KOPT-K1 (cell line): ENCODE measurements around the gene STIM1.
A peak's percentile ranks its signal among the peaks of the same experiment; 100 is the strongest.

Source experiments
- H3K27ac ChIP-seq: fragments of 200-600 bp; sonication (generic); 2 replicates; pipeline ENCODE4 v1.5.1; 2016; ENCODE audit warnings: antibody characterized with exemption, mild to moderate bottlenecking, low read depth, low read length; ENCODE audit not compliant: poor library complexity, severe bottlenecking
- H3K36me3 ChIP-seq: fragments of 200-600 bp; sonication (generic); 2 replicates; pipeline ENCODE4 v1.5.1; 2017; ENCODE audit warnings: antibody characterized with exemption, mild to moderate bottlenecking, low read length, moderate library complexity; ENCODE audit not compliant: insufficient read depth
- H3K9me3 ChIP-seq: fragments of 200-600 bp; sonication (generic); 2 replicates; pipeline ENCODE4 v1.5.1; 2017; ENCODE audit warnings: antibody characterized with exemption, low read length, mild to moderate bottlenecking; ENCODE audit not compliant: insufficient read depth, poor library complexity, severe bottlenecking

The STIM1 gene

GRCh38 chr11:3925513-3925912 is 70.0 kb downstream of the STIM1 start:
- Histone ChIP-seq H3K36me3 (peaks cover 7% of the 10 kb centered on the region; the same call in 1 of the 2 replicates), H3K27ac (no peak overlapping the region), H3K9me3 (peaks cover 10% of the 10 kb centered on the region)

GRCh38 chr11:3926458-3927095 is 71.1 kb downstream of the STIM1 start:
- Histone ChIP-seq H3K36me3 (peaks cover 7% of the 10 kb centered on the region; the same call in 1 of the 2 replicates), H3K27ac (no peak overlapping the region), H3K9me3 (peaks cover 10% of the 10 kb centered on the region)

- peak overlapping the region; percentile 13 for H3K27ac ChIP-seq
- peaks cover 7% of the 10 kb centered on the region; the same call in 1 of the 2 replicates for H3K36me3 ChIP-seq
- H3K9me3 ChIP-seq: peaks cover 4% of the 10 kb centered on the region
These were observed 71.8 kb downstream of the STIM1 start for GRCh38 chr11:3927129-3927796.

GRCh38 chr11:3929232-3929631 is 73.8 kb downstream of the STIM1 start:
- Histone ChIP-seq H3K36me3 (peaks cover 7% of the 10 kb centered on the region; the same call in 1 of the 2 replicates), H3K9me3 (no peaks in the 10 kb centered on the region), H3K27ac (no peak overlapping the region)

GRCh38 chr11:3929649-3930048 is 74.2 kb downstream of the STIM1 start:
- Histone ChIP-seq H3K27ac (no peak overlapping the region), H3K36me3 (peaks cover 7% of the 10 kb centered on the region; the same call in 1 of the 2 replicates), H3K9me3 (no peaks in the 10 kb centered on the region)

- Histone ChIP-seq H3K27ac (no peak overlapping the region), H3K9me3 (no peaks in the 10 kb centered on the region), H3K36me3 (peaks cover 14% of the 10 kb centered on the region; the same call in 1 of the 2 replicates)
These were observed 77.2 kb downstream of the STIM1 start for GRCh38 chr11:3932698-3933097.

- Histone ChIP-seq H3K9me3 (no peaks in the 10 kb centered on the region), H3K27ac (no peak overlapping the region), H3K36me3 (peaks cover 14% of the 10 kb centered on the region; the same call in 1 of the 2 replicates)
These were observed 77.7 kb downstream of the STIM1 start for GRCh38 chr11:3933165-3933628.

- Histone ChIP-seq H3K36me3 (peaks cover 8% of the 10 kb centered on the region; the same call in 1 of the 2 replicates), H3K27ac (peak overlapping the region; percentile 19), H3K9me3 (no peaks in the 10 kb centered on the region)
These were observed 79.2 kb downstream of the STIM1 start for GRCh38 chr11:3934658-3935057.

GRCh38 chr11:3936517-3936916 is 81.1 kb downstream of the STIM1 start:
- no peak overlapping the region for H3K27ac ChIP-seq
- 0 out of 2 replicates have a peak, but pooled peaks cover 8% of the 10 kb centered on the region for H3K36me3 ChIP-seq
- H3K9me3 ChIP-seq: no peaks in the 10 kb centered on the region

GRCh38 chr11:3939211-3939610 is 83.7 kb downstream of the STIM1 start:
- H3K27ac ChIP-seq: no peak overlapping the region
- H3K9me3 ChIP-seq: no peaks in the 10 kb centered on the region

GRCh38 chr11:3939651-3940190 is 84.3 kb downstream of the STIM1 start:
- Histone ChIP-seq H3K9me3 (no peaks in the 10 kb centered on the region), H3K27ac (no peak overlapping the region), H3K36me3 (0 out of 2 replicates have a peak, but pooled peaks cover 8% of the 10 kb centered on the region)

More at GRCh38 chr11:3939211-3939610, 83.7 kb downstream of the STIM1 start:
- H3K36me3 ChIP-seq: 0 out of 2 replicates have a peak, but pooled peaks cover 8% of the 10 kb centered on the region

- Histone ChIP-seq H3K9me3 (peaks cover 4% of the 10 kb centered on the region), H3K36me3 (no peaks in the 10 kb centered on the region), H3K27ac (peak overlapping the region; percentile 86)
These were observed 86.9 kb downstream of the STIM1 start for GRCh38 chr11:3942160-3942955.

- H3K27ac ChIP-seq: peak overlapping the region; percentile 86
- no peaks in the 10 kb centered on the region for H3K36me3 ChIP-seq
- H3K9me3 ChIP-seq: peaks cover 4% of the 10 kb centered on the region
These were observed 87.6 kb downstream of the STIM1 start for GRCh38 chr11:3942956-3943497.

- Histone ChIP-seq H3K9me3 (peaks cover 4% of the 10 kb centered on the region), H3K36me3 (no peaks in the 10 kb centered on the region), H3K27ac (peak overlapping the region; percentile 86)
These were observed 88.7 kb downstream of the STIM1 start for GRCh38 chr11:3944198-3944597.
